Measurements from ENCODE around the gene KCTD5.

DNA sequence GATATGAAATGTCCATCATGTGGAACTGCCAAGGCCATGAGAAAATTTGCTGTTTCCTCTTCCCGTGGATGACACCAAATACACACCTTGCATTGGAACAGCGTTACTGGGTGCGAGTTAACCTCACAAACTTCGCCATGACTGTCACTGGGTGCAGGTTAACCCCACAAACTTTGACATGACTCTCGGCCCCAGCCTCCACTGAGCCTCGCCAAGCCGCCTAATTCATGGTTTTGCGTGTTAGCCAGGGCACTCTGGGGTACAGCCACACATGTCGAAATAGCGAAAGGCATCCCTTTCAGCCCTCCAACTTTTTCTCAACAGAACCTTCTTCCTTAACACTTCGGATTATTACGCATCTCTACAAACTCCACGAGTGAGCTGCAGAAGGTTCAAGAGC lies 10.6 kb upstream of the KCTD5 start:
- TF ChIP-seq CTCF (conservative IDR thresholded peaks at IDR 0.05 in 1 of 2, IDR thresholded peaks at IDR 0.05 in 1 of 2; ENCODE audit: extremely low read depth in 1 of 2, insufficient read depth in 1 of 2, low read depth in 1 of 2, low read length in 2 of 2) = no peak
- TF ChIP-seq EZH2 (IDR thresholded peaks at IDR 0.05; ENCODE audit: borderline replicate concordance, low read length) = no peak
